WERI-Rb-1 (cell line): ENCODE measurements around the gene VSX2.
A peak's percentile ranks its signal among the peaks of the same experiment; 100 is the strongest.

ENCODE experiments used
- DNase-seq: peaks from one replicate; pipeline ENCODE4 v3.0.0-alpha.2; 2020
- H3K27ac ChIP-seq: fragments of 250-450 bp; sonication (Bioruptor Pico); 2 replicates; pipeline ENCODE4 v1.5.1; 2020; ENCODE audit warnings: mild to moderate bottlenecking, moderate library complexity
- H3K27me3 ChIP-seq: fragments of 250-450 bp; sonication (Bioruptor Pico); 2 replicates; pipeline ENCODE4 v1.5.1; 2021; ENCODE audit warnings: mild to moderate bottlenecking, low read depth, moderate library complexity; ENCODE audit not compliant: insufficient read depth, severe bottlenecking
- H3K36me3 ChIP-seq: fragments of 250-450 bp; sonication (Bioruptor Pico); 2 replicates; pipeline ENCODE4 v1.5.1; 2020; ENCODE audit warnings: mild to moderate bottlenecking, moderate library complexity
- H3K4me3 ChIP-seq: 2 replicates; pipeline ENCODE4 v1.5.1; 2011; ENCODE audit warnings: low read depth, mild to moderate bottlenecking, control low read depth, low read length
- H3K9me3 ChIP-seq: fragments of 250-450 bp; sonication (Bioruptor Pico); 2 replicates; pipeline ENCODE4 v1.5.1; 2021; ENCODE audit warnings: mild to moderate bottlenecking, moderate library complexity; ENCODE audit not compliant: severe bottlenecking
- TF ChIP-seq, protein P1 (sequence below): IDR thresholded peaks from 2 replicates; pipeline ENCODE4 v1.5.1; 2011; ENCODE audit warnings: low read depth, mild to moderate bottlenecking, control low read depth, inconsistent platforms, low read length

VSX2 gene

DNA sequence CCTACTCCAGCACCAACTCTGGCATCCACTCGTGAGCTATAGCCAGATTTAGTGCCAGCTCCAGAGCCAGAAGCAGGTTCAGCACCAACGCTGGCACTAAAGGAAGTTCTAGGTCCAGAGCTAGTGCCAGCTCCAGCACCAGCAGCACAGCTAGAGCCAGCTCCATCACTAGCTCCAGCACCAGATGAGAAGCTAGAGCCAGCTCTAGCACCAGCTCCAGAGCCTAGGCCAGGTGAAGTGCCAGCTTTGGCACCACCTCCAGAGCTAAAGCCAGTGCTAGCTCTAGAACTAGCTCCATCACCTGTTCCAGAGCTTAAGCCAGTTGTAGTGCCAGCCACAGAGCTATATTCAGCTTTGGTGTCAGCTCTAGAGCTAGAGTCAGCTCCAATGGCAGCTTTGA, 38.8 kb downstream of the VSX2 start:
- Histone ChIP-seq H3K27ac (no peak overlapping the region), H3K4me3 (no peak overlapping the region), H3K36me3 (peaks cover 1% of the 10 kb centered on the region), H3K9me3 (peaks cover 4% of the 10 kb centered on the region), H3K27me3 (no peaks in the 10 kb centered on the region)
- DNase-seq, result no peak
- TF ChIP-seq, protein P1, sequence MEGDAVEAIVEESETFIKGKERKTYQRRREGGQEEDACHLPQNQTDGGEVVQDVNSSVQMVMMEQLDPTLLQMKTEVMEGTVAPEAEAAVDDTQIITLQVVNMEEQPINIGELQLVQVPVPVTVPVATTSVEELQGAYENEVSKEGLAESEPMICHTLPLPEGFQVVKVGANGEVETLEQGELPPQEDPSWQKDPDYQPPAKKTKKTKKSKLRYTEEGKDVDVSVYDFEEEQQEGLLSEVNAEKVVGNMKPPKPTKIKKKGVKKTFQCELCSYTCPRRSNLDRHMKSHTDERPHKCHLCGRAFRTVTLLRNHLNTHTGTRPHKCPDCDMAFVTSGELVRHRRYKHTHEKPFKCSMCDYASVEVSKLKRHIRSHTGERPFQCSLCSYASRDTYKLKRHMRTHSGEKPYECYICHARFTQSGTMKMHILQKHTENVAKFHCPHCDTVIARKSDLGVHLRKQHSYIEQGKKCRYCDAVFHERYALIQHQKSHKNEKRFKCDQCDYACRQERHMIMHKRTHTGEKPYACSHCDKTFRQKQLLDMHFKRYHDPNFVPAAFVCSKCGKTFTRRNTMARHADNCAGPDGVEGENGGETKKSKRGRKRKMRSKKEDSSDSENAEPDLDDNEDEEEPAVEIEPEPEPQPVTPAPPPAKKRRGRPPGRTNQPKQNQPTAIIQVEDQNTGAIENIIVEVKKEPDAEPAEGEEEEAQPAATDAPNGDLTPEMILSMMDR, result no peak

DNA sequence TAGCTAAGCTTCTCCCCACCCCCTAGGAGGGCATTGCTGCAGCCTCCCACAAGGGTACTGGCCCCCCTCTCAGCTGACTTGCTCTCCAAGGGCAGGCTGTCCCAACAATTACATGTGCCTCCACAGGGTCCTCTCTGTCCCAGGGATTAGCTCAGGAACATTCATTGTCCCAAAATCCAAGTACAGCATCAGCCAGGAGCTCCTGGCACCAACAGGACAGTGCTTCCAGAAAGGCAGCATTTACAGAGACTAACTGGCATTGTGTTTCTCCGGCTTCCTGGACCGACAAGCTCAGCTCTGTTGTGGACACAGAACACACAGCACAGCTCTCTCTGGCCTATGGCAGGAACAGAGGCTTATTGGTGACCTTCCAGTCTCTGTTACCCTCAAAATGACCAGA, 41.8 kb downstream of the VSX2 start:
- TF ChIP-seq, protein P1, result no peak
- H3K9me3 ChIP-seq, result peaks cover 4% of the 10 kb centered on the region
- H3K27ac ChIP-seq, result no peak overlapping the region

DNA sequence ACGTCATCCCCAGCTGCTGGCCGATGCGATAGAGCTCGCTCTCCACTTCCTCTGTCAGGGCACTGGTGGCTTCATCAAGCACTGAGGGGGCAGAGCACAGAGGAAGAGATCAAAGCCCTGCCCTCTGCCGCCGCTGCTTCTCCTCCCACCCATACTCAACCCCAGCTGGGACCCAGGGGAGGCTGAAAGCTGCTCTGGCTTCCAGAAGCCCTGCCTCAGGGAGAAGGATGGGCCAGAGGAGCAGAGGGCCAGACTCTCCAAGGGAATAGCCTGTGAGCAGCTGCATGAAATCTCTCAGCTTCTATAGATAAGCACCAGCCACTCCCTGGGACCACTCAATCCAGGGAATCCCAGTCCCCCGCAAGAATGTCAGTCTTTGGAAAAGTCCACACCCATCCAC, 47.5 kb downstream of the VSX2 start:
- H3K27ac ChIP-seq, result no peak overlapping the region
- TF ChIP-seq, protein P1, result no peak
- no peak for DNase-seq
- peaks cover 62% of the 10 kb centered on the region for H3K36me3 ChIP-seq
- H3K27me3 ChIP-seq, result no peaks in the 10 kb centered on the region
- H3K9me3 ChIP-seq, result no peaks in the 10 kb centered on the region
- H3K4me3 ChIP-seq, result no peak overlapping the region

More for the DNA sequence above, 41.8 kb downstream of the VSX2 start:
- Histone ChIP-seq H3K36me3 (peaks cover 27% of the 10 kb centered on the region), H3K4me3 (no peak overlapping the region), H3K27me3 (no peaks in the 10 kb centered on the region)
- no peak for DNase-seq

DNA sequence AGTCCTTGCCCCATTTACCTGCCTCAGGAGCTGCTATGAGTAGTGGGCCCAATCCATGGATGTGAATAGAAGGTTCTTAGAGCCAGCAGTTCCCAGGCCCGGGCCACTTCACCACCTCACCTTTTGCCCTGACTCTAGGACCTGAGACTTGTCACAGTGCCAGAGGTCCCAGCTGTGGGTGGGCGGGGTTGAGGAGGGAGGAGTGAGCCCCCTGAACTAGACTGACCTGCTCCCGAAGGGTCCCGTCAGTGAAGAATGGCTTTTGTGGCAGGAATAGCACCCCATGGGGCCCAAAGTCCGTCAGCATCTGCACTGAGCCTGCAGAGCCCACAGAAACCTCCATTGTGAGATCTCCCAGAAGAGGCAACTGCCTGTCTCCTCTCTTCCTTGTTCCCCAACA, 50.6 kb downstream of the VSX2 start:
- Histone ChIP-seq H3K4me3 (no peak overlapping the region), H3K27me3 (no peaks in the 10 kb centered on the region), H3K36me3 (peaks cover 64% of the 10 kb centered on the region), H3K9me3 (no peaks in the 10 kb centered on the region), H3K27ac (no peak overlapping the region)
- TF ChIP-seq, protein P1, result no peak
- no peak for DNase-seq

DNA sequence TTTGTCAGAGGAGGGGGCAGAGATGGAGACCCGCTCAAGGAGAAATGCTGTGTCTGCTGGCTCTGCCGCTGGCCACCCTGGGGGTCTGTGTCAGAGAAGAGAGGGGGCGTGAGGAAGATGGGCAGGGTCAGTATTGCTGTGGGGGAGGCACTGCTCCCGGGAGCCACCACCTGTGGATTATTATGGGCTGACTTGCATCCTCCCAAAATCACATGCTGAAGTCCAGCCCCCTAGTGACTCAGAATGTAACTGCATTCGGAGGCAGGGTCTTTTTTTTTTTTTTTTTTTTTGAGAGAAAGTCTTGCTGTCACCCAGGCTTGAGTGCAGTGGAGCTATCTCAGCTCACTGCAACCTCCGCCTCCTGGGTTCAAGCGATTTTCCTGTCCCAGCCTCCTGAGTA, 51.2 kb downstream of the VSX2 start:
- TF ChIP-seq, protein P1, result peak; percentile 52
- H3K4me3 ChIP-seq, result no peak overlapping the region
- peak; percentile 35 for DNase-seq
- no peaks in the 10 kb centered on the region for H3K9me3 ChIP-seq
- H3K27ac ChIP-seq, result no peak overlapping the region
- no peaks in the 10 kb centered on the region for H3K27me3 ChIP-seq
- H3K36me3 ChIP-seq, result peaks cover 58% of the 10 kb centered on the region

DNA sequence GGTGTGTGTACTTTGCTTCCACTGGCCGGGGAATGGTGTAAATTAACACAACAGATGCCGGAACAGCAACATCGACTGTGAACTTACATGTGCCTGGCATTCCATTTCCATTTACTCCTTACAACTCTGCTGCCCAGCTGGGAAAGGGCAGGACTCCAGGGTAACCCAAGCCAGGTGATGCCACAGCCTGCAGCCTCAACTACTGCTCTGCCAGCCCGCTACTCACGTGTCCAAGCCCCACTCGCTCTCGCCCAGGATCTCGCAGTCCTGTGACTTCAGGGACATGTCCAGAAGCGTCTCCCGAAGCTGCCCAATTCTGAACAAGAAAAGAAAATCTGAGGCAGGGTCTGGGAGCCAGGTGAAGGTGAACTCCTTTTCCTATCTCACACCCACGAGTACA, 52.8 kb downstream of the VSX2 start:
- no peaks in the 10 kb centered on the region for H3K27me3 ChIP-seq
- no peaks in the 10 kb centered on the region for H3K9me3 ChIP-seq
- no peak overlapping the region for H3K4me3 ChIP-seq
- TF ChIP-seq, protein P1, result no peak
- H3K27ac ChIP-seq, result no peak overlapping the region
- DNase-seq, result no peak
- peaks cover 45% of the 10 kb centered on the region for H3K36me3 ChIP-seq
